ENCODE data around the gene MARK3. TPM values are rescaled to one million over a fixed set of nuclear protein-coding genes. Genes with fewer than 3 reads are reported as not detected.

MARK3 gene
- total and polyA plus RNA-seq, 2 of the 13 experiments (the other 11 are each of a cell fraction or from before 2014, with no cell fraction given), result 47.7 to 56.6 TPM

DNA sequence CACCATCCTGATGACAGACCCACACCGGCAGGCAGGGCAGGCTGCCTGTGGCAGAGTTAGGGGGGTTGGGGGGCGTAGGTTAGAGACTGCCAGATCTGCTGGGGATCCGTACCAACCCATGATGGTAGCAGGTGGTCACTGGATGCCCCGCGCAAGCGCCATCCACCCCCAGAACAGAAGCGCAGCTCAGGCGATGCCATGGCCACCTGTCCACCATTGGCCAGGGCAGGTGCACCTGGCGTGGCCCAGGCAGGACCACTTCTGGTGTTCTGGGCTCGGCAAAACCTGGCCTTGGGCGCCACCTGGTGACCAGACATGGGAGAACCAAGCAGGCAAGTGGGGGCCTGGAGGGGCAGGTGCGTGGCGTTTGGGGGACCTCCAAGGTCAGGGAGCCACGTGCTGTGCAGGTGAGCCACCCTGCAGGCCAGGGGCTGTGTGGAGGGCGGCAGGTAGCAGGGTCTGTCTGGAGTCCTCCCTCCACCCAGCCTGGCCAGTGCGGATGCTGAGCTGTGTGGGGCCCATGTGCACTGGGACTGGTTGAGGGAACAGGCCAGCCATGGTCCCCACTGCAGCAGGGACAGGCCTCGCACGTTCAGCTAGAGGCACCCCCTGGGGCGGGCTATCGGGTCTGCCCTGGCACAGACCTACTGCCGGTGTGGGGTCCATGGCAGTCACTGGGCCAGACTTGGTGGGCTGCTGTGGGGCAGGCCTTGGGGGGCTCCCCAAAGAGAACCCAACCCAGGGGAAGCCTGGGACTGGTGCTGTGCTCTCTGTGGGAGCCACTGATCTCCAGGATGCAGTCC lies 161.6 kb downstream of the MARK3 start (continued):
- no peak for TF ChIP-seq ZBTB2 (CRISPR knock-in tag; IDR thresholded peaks at IDR 0.05; ENCODE audit: low read depth)
- no peak for TF ChIP-seq ZNF549 (CRISPR knock-in tag; IDR thresholded peaks at IDR 0.05)
- no peak for TF ChIP-seq ZSCAN30 (CRISPR knock-in tag; IDR thresholded peaks at IDR 0.05)
- TF ChIP-seq ZNF136 (CRISPR knock-in tag; IDR thresholded peaks at IDR 0.05; ENCODE audit: low read depth), result no peak
- no peak for TF ChIP-seq SRF (IDR thresholded peaks at IDR 0.05; ENCODE audit: low read depth, low read length)
- TF ChIP-seq E2F1 (CRISPR knock-in tag; IDR thresholded peaks at IDR 0.05), result no peak
- TF ChIP-seq NFIC (IDR thresholded peaks at IDR 0.05; ENCODE audit: low read length), result no peak
- no peak for TF ChIP-seq NAIF1 (CRISPR knock-in tag; IDR thresholded peaks at IDR 0.05; ENCODE audit: borderline replicate concordance)
- TF ChIP-seq MLLT10 (CRISPR knock-in tag; IDR thresholded peaks at IDR 0.05), result no peak
- TF ChIP-seq ZNF792 (CRISPR knock-in tag; IDR thresholded peaks at IDR 0.05), result no peak
- TF ChIP-seq, protein P1, sequence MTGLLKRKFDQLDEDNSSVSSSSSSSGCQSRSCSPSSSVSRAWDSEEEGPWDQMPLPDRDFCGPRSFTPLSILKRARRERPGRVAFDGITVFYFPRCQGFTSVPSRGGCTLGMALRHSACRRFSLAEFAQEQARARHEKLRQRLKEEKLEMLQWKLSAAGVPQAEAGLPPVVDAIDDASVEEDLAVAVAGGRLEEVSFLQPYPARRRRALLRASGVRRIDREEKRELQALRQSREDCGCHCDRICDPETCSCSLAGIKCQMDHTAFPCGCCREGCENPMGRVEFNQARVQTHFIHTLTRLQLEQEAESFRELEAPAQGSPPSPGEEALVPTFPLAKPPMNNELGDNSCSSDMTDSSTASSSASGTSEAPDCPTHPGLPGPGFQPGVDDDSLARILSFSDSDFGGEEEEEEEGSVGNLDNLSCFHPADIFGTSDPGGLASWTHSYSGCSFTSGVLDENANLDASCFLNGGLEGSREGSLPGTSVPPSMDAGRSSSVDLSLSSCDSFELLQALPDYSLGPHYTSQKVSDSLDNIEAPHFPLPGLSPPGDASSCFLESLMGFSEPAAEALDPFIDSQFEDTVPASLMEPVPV (CRISPR knock-in tag; IDR thresholded peaks at IDR 0.05), result no peak
- no peak for TF ChIP-seq MBD4 (IDR thresholded peaks at IDR 0.05; ENCODE audit: borderline replicate concordance, low read length)
- TF ChIP-seq ZNF558 (CRISPR knock-in tag; IDR thresholded peaks at IDR 0.05; ENCODE audit: borderline replicate concordance), result no peak
- TF ChIP-seq, protein P2, sequence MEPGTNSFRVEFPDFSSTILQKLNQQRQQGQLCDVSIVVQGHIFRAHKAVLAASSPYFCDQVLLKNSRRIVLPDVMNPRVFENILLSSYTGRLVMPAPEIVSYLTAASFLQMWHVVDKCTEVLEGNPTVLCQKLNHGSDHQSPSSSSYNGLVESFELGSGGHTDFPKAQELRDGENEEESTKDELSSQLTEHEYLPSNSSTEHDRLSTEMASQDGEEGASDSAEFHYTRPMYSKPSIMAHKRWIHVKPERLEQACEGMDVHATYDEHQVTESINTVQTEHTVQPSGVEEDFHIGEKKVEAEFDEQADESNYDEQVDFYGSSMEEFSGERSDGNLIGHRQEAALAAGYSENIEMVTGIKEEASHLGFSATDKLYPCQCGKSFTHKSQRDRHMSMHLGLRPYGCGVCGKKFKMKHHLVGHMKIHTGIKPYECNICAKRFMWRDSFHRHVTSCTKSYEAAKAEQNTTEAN (CRISPR knock-in tag; conservative IDR thresholded peaks at IDR 0.05), result no peak
- TF ChIP-seq CREB3 (CRISPR knock-in tag; IDR thresholded peaks at IDR 0.05), result no peak
- no peak for TF ChIP-seq ZNF713 (CRISPR knock-in tag; IDR thresholded peaks at IDR 0.05)
- peak; percentile 35 for TF ChIP-seq ZEB1 (IDR thresholded peaks at IDR 0.05; ENCODE audit: insufficient replicate concordance, low read depth)
- no peak for TF ChIP-seq HIC2 (CRISPR knock-in tag; IDR thresholded peaks at IDR 0.05; ENCODE audit: low read depth)
- TF ChIP-seq HNRNPUL1 (IDR thresholded peaks at IDR 0.05; ENCODE audit: low read depth, low read length), result no peak
- no peak for TF ChIP-seq POLR2AphosphoS2 (IDR thresholded peaks at IDR 0.05; ENCODE audit: low read depth, low read length)
